A673 (cell line): ENCODE measurements around the gene ADGRG7. TPM values are rescaled to one million over a fixed set of nuclear protein-coding genes. Genes with fewer than 3 reads are reported as not detected.

Experiments
- BruUV-seq: library from RNA; stranded (reverse); fragments of 400-500 nt; replicated peaks from 2 replicates; lab custom pipeline; 2021; lab: Mats Ljungman, UMichigan
- CTCF ChIA-PET: fragments of 300-600 bp; sonication (Branson Sonifier 250); formaldehyde crosslinking; loops from one replicate; lab custom pipeline; 2022; ENCODE audit warnings: antibody characterized with exemption; lab: Charles Lee
- POLR2A ChIA-PET: fragments of 300-600 bp; sonication (Branson Sonifier 250); formaldehyde crosslinking; loops from one replicate; lab custom pipeline; 2022; ENCODE audit warnings: antibody characterized with exemption; ENCODE audit not compliant: low non-redundant PET; lab: Charles Lee
- DNase-seq: peaks from one replicate; pipeline ENCODE4 v3.0.0-alpha.2; 2015; ENCODE audit warnings: low spot score
- H3K27ac ChIP-seq: fragments of 200-600 bp; sonication (generic); 2 replicates; pipeline ENCODE4 v1.5.1; 2016; ENCODE audit warnings: mixed run types, low read depth, mild to moderate bottlenecking, mixed read lengths, antibody characterized with exemption, low read length; ENCODE audit not compliant: poor library complexity, severe bottlenecking
- H3K27me3 ChIP-seq: fragments of 200-600 bp; sonication (generic); replicated peaks from 2 replicates; pipeline ENCODE4 v1.6.1; 2017; ENCODE audit warnings: mixed run types, low read depth, mild to moderate bottlenecking, mixed read lengths, antibody characterized with exemption, low read length; ENCODE audit not compliant: insufficient read depth, poor library complexity
- H3K36me3 ChIP-seq: fragments of 200-600 bp; sonication (generic); 2 replicates; pipeline ENCODE4 v1.6.1; 2016; ENCODE audit warnings: mixed run types, mild to moderate bottlenecking, mixed read lengths, antibody characterized with exemption, low read length; ENCODE audit not compliant: insufficient read depth, poor library complexity, severe bottlenecking
- H3K4me1 ChIP-seq: fragments of 200-600 bp; sonication (generic); 2 replicates; pipeline ENCODE4 v1.6.1; 2017; ENCODE audit warnings: mixed run types, mild to moderate bottlenecking, mixed read lengths, antibody characterized with exemption, low read length; ENCODE audit not compliant: insufficient read depth, poor library complexity, severe bottlenecking
- H3K4me3 ChIP-seq: fragments of 200-600 bp; sonication (generic); 2 replicates; pipeline ENCODE4 v1.5.1; 2016; ENCODE audit warnings: low read depth, mixed run types, mild to moderate bottlenecking, mixed read lengths, low read length; ENCODE audit not compliant: poor library complexity, severe bottlenecking
- H3K9me3 ChIP-seq: fragments of 200-600 bp; sonication (generic); 2 replicates; pipeline ENCODE4 v1.6.1; 2016; ENCODE audit warnings: mixed run types, low read depth, mild to moderate bottlenecking, mixed read lengths, antibody characterized with exemption, low read length; ENCODE audit not compliant: poor library complexity, severe bottlenecking
- CTCF ChIP-seq: fragments of 300-800, 200-600 bp; sonication (generic); conservative IDR thresholded peaks from 2 replicates; pipeline ENCODE4 v1.5.1; 2017; ENCODE audit warnings: low read depth, mild to moderate bottlenecking, antibody characterized with exemption, low read length, moderate library complexity, mixed read lengths
- EZH2 ChIP-seq: fragments of 200-600 bp; sonication (generic); IDR thresholded peaks from 2 replicates; pipeline ENCODE4 v1.6.1; 2017; ENCODE audit warnings: borderline replicate concordance, low read depth, mild to moderate bottlenecking, mixed read lengths, antibody characterized with exemption, low read length; ENCODE audit not compliant: poor library complexity, severe bottlenecking
- intact Hi-C: fragments of 100-400 bp; cut with micrococcal nuclease; formaldehyde crosslinking; loops from one replicate; pipeline ENCODE4 v1.10.0; 2022; ENCODE audit not compliant: unreplicated experiment
- total RNA-seq: library from RNA; stranded (reverse); gene quantifications from 2 replicates; pipeline ENCODE4 v1.2.3, GENCODE V29; 2021

Gene ADGRG7
- total RNA-seq, 1 experiment from 2014 or later = 2.4 TPM

DNA sequence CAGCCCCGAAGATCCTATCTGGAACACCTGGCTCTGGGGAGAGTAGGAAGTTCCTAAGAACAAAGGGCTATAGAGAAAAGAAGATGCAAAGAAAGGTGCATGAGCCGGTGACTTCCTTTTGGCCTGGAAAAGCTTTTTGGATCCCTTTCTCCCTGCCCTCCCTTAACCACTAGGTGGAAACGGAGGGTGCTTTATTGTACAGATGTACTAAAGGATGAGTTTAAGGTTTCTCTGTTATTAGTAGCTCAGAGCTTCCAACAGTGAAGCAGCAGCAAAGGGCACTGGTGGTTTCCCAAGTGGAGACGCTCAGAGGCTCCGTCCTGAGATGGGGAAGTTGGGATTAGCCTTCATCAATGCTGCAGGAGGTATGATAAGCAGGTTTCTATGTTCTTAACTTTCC is 5.9 kb upstream of the ADGRG7 start:
- Histone ChIP-seq H3K27me3 (no peaks in the 10 kb centered on the region), H3K27ac (no peak overlapping the region), H3K4me1 (peaks cover 34% of the 10 kb centered on the region), H3K36me3 (no peaks in the 10 kb centered on the region), H3K9me3 (no peaks in the 10 kb centered on the region), H3K4me3 (peak overlapping the region; percentile 12)
- BruUV-seq = no TSS peak
- TF ChIP-seq EZH2 (no peak), CTCF (peak; percentile 59)
- intact Hi-C loops = loop anchor here (5.0 to 10.0 kb wide), 2 partner anchors 124 to 591 kb away; no protein-coding TSS in a partner anchor
- DNase-seq = peak; percentile 72
- CTCF ChIA-PET = interaction anchor here (0.5 to 2.3 kb wide), 6 partner anchors 32 to 778 kb away, joined by 3 to 9 read pairs (median 4); no protein-coding TSS in a partner anchor
- POLR2A ChIA-PET = no interaction called here

GRCh38 chr3:100605358-100605757 is 4.0 kb upstream of the ADGRG7 start:
- Histone ChIP-seq H3K36me3 (no peaks in the 10 kb centered on the region), H3K9me3 (no peaks in the 10 kb centered on the region), H3K27ac (peak overlapping the region; percentile 28), H3K27me3 (no peaks in the 10 kb centered on the region), H3K4me3 (no peak overlapping the region), H3K4me1 (peaks cover 51% of the 10 kb centered on the region)
- no peak for DNase-seq
- no TSS peak for BruUV-seq
- TF ChIP-seq CTCF = no peak
- no peak for TF ChIP-seq EZH2
- intact Hi-C loops = loop anchor here (10.0 kb wide), 1 partner anchor 589 kb away; no protein-coding TSS in a partner anchor
- POLR2A ChIA-PET = no interaction called here
- CTCF ChIA-PET = interaction anchor here (0.8 kb wide), 1 partner anchor 143 kb away, joined by 6 read pairs; no protein-coding TSS in a partner anchor

DNA sequence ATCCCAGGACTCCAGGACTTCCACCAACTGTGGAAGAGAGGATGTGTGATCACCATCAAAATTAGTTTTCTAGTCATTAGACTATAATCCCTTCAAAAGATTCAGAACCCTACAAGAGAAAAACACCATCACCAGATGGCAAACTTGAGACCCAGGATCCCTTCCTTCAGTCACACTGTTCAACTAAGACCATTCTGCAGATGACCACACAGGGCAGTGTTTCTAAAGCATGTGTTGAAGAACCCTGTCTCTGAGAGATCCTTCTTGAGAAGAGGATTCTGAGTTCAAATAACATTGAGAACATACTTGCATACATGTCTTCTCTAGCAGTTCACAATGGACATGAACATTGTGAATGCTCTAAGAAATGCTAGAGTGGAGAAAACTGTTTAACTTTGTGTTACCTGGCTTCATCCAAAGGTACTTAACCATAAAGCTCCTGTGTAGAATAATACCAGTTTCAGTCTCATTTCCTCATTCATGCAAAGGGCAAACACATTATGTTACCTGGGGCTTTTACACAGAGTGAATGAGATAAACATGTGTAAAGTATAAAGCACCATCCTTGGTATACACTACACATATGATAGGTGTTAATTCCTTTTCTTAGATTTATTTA is 2.4 kb upstream of the ADGRG7 start:
- H3K27me3 ChIP-seq = no peaks in the 10 kb centered on the region
- ChIA-PET POLR2A (no interaction called here), CTCF (no interaction called here)
- no TSS peak for BruUV-seq
- no peak overlapping the region for H3K27ac ChIP-seq
- intact Hi-C loops = loop anchor here (10.0 kb wide), 1 partner anchor 588 kb away; no protein-coding TSS in a partner anchor
- DNase-seq = no peak
- TF ChIP-seq EZH2 (no peak), CTCF (no peak)
- H3K36me3 ChIP-seq = no peaks in the 10 kb centered on the region
- no peaks in the 10 kb centered on the region for H3K9me3 ChIP-seq
- no peak overlapping the region for H3K4me3 ChIP-seq
- peaks cover 55% of the 10 kb centered on the region for H3K4me1 ChIP-seq
